H9 (cell line): ENCODE results near the gene IVL. TPM values are rescaled to one million over a fixed set of nuclear protein-coding genes. Genes with fewer than 3 reads are reported as not detected.

ENCODE experiments used
- DNase-seq: peaks from one replicate; pipeline ENCODE4 v3.0.0-alpha.2; 2017
- H2AFZ ChIP-seq: one replicate; pipeline ENCODE4 v1.6.1; 2013; ENCODE audit warnings: mild to moderate bottlenecking, low read length, control low read depth, moderate library complexity
- H2AK5ac ChIP-seq: 2 replicates; pipeline ENCODE4 v1.6.1; 2013; ENCODE audit warnings: low read length, control low read depth, mixed read lengths; ENCODE audit not compliant: insufficient read length
- H2BK120ac ChIP-seq: one replicate; pipeline ENCODE4 v1.6.1; 2013; ENCODE audit warnings: low read depth, mild to moderate bottlenecking, low read length, control low read depth, inconsistent platforms; ENCODE audit not compliant: poor library complexity, severe bottlenecking
- H2BK12ac ChIP-seq: 2 replicates; pipeline ENCODE4 v1.6.1; 2013; ENCODE audit warnings: low read length, control low read depth, mixed read lengths, low read depth; ENCODE audit not compliant: insufficient read length
- H2BK15ac ChIP-seq: 2 replicates; pipeline ENCODE4 v1.6.1; 2013; ENCODE audit warnings: low read depth, low read length, control low read depth
- H2BK20ac ChIP-seq: one replicate; pipeline ENCODE4 v1.6.1; 2013; ENCODE audit warnings: low read depth, mild to moderate bottlenecking, low read length, control low read depth, inconsistent platforms; ENCODE audit not compliant: poor library complexity, severe bottlenecking
- H2BK5ac ChIP-seq: 2 replicates; pipeline ENCODE4 v1.6.1; 2013; ENCODE audit warnings: low read length, control low read depth, mixed read lengths; ENCODE audit not compliant: insufficient read length
- H3K14ac ChIP-seq: 2 replicates; pipeline ENCODE4 v1.6.1; 2013; ENCODE audit warnings: low read length, control low read depth; ENCODE audit not compliant: insufficient read depth
- H3K18ac ChIP-seq: 2 replicates; pipeline ENCODE4 v1.6.1; 2013; ENCODE audit warnings: low read depth, mild to moderate bottlenecking, mixed read lengths, low read length, control low read depth; ENCODE audit not compliant: insufficient read length
- H3K23ac ChIP-seq: 2 replicates; pipeline ENCODE4 v1.6.1; 2013; ENCODE audit warnings: low read length, control low read depth, mixed read lengths, low read depth; ENCODE audit not compliant: insufficient read length
- H3K23me2 ChIP-seq: 2 replicates; pipeline ENCODE4 v1.6.1; 2013; ENCODE audit warnings: low read depth, mild to moderate bottlenecking, mixed read lengths, low read length, control low read depth; ENCODE audit not compliant: insufficient read length, poor library complexity, severe bottlenecking
- H3K27ac ChIP-seq: 2 replicates; pipeline ENCODE4 v1.5.1; 2013; ENCODE audit warnings: low read length, control low read depth, mixed read lengths, low read depth; ENCODE audit not compliant: insufficient read length
- H3K27me3 ChIP-seq: 2 replicates; pipeline ENCODE4 v1.6.1; 2013; ENCODE audit warnings: low read length, control low read depth, inconsistent platforms; ENCODE audit not compliant: insufficient read depth
- H3K4ac ChIP-seq: 2 replicates; pipeline ENCODE4 v1.6.1; 2013; ENCODE audit warnings: low read depth, mild to moderate bottlenecking, control low read depth, inconsistent platforms, low read length, moderate library complexity
- H3K4me1 ChIP-seq: 2 replicates; pipeline ENCODE4 v1.6.1; 2013; ENCODE audit warnings: low read length, control low read depth, inconsistent platforms; ENCODE audit not compliant: insufficient read depth
- H3K4me2 ChIP-seq: 2 replicates; pipeline ENCODE4 v1.6.1; 2013; ENCODE audit warnings: low read length, control low read depth, mixed read lengths; ENCODE audit not compliant: insufficient read length, insufficient read depth
- H3K56ac ChIP-seq: 2 replicates; pipeline ENCODE4 v1.6.1; 2013; ENCODE audit warnings: low read depth, mild to moderate bottlenecking, mixed read lengths, low read length, control low read depth; ENCODE audit not compliant: insufficient read length
- H3K79me1 ChIP-seq: 2 replicates; pipeline ENCODE4 v1.6.1; 2013; ENCODE audit warnings: low read depth, mild to moderate bottlenecking, moderate library complexity, low read length, control low read depth, inconsistent platforms; ENCODE audit not compliant: insufficient read depth, poor library complexity, severe bottlenecking
- H3K79me2 ChIP-seq: 2 replicates; pipeline ENCODE4 v1.6.1; 2013; ENCODE audit warnings: low read length, control low read depth, inconsistent platforms; ENCODE audit not compliant: insufficient read depth
- H3K9ac ChIP-seq: 2 replicates; pipeline ENCODE4 v1.6.1; 2013; ENCODE audit warnings: low read length, control low read depth, mixed read lengths; ENCODE audit not compliant: insufficient read length; ENCODE audit errors: extremely low read depth
- H3K9me3 ChIP-seq: one replicate; pipeline ENCODE4 v1.6.1; 2013; ENCODE audit warnings: low read depth, low read length, inconsistent platforms; ENCODE audit not compliant: control insufficient read depth
- H3T11ph ChIP-seq: one replicate; pipeline ENCODE4 v1.6.1; 2013; ENCODE audit warnings: mild to moderate bottlenecking, low read length, control low read depth, inconsistent platforms
- H4K20me1 ChIP-seq: one replicate; pipeline ENCODE4 v1.6.1; 2013; ENCODE audit not compliant: control insufficient read depth, insufficient read length, insufficient read depth
- H4K5ac ChIP-seq: 2 replicates; pipeline ENCODE4 v1.6.1; 2013; ENCODE audit warnings: low read depth, mild to moderate bottlenecking, mixed read lengths, low read length, control low read depth; ENCODE audit not compliant: insufficient read length
- H4K8ac ChIP-seq: replicated peaks from 2 replicates; pipeline ENCODE4 v1.6.1; 2013; ENCODE audit warnings: low read length, control low read depth, mixed read lengths, low read depth; ENCODE audit not compliant: insufficient read length
- H4K91ac ChIP-seq: 2 replicates; pipeline ENCODE4 v1.6.1; 2013; ENCODE audit warnings: low read depth, mild to moderate bottlenecking, moderate library complexity, mixed read lengths, low read length, control low read depth; ENCODE audit not compliant: insufficient read length
- H3K27ac Mint-ChIP-seq, 3 experiments: 2 replicates in 2 of 3; 3 replicates in 1 of 3; pipeline ENCODE4 v1.8.0; 2020 to 2021; ENCODE audit warnings: mixed read lengths in 3 of 3, mild to moderate bottlenecking in 1 of 3, moderate library complexity in 1 of 3
- H3K27me3 Mint-ChIP-seq: 2 replicates; pipeline ENCODE4 v1.8.0; 2021; ENCODE audit warnings: low read depth, mild to moderate bottlenecking, moderate library complexity, mixed read lengths
- H3K36me3 Mint-ChIP-seq, 3 experiments: 2 replicates in 2 of 3; 3 replicates in 1 of 3; pipeline ENCODE4 v1.8.0; 2020 to 2021; ENCODE audit warnings: low read depth in 3 of 3, mixed read lengths in 3 of 3; ENCODE audit not compliant: insufficient read depth in 1 of 3
- H3K4me1 Mint-ChIP-seq, 2 experiments: 2 replicates each; pipeline ENCODE4 v1.8.0; 2020; ENCODE audit warnings: mixed read lengths in 2 of 2
- H3K4me3 Mint-ChIP-seq, 2 experiments: 2 replicates in 1 of 2; 3 replicates in 1 of 2; pipeline ENCODE4 v1.8.0; 2020 to 2021; ENCODE audit warnings: mild to moderate bottlenecking in 2 of 2, mixed read lengths in 2 of 2, moderate library complexity in 1 of 2
- H3K9me3 Mint-ChIP-seq, 2 experiments: 2 replicates in 1 of 2; 3 replicates in 1 of 2; pipeline ENCODE4 v1.8.0; 2020; ENCODE audit warnings: mild to moderate bottlenecking in 2 of 2, mixed read lengths in 2 of 2, moderate library complexity in 1 of 2
- total RNA-seq: library from RNA; stranded (reverse); gene quantifications from 2 replicates; pipeline ENCODE4 v1.2.1, GENCODE V29; 2021
- TF ChIP-seq, protein P1 (sequence below): fragments of 200-600 bp; sonication (generic); conservative IDR thresholded peaks from 3 replicates; pipeline ENCODE4 v1.8.0; 2021; ENCODE audit warnings: antibody characterized with exemption, mild to moderate bottlenecking

The IVL gene
- total RNA-seq, 1 experiment from 2014 or later: not detected

DNA sequence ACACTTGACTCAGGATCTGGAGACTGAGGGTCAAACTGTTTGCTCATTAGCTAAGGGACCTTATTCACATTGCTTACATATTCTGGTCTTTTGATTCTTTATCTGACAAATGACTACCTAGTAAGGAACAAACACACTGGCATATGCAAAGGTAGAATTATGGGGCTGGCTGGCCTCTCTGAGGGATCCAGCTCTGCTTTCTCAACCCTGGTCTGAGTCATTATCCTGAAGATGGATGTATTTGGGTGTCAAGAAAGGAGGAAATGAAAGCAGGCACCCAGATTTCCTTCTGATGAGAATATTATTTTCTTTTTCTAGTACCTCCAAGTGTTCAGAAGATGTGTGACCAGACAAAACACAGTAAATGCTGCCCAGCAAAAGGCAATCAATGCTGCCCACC lies 24.3 kb upstream of the IVL start:
- H3K27me3 Mint-ChIP-seq: peaks cover 2% of the 10 kb centered on the region
- TF ChIP-seq, protein P1, sequence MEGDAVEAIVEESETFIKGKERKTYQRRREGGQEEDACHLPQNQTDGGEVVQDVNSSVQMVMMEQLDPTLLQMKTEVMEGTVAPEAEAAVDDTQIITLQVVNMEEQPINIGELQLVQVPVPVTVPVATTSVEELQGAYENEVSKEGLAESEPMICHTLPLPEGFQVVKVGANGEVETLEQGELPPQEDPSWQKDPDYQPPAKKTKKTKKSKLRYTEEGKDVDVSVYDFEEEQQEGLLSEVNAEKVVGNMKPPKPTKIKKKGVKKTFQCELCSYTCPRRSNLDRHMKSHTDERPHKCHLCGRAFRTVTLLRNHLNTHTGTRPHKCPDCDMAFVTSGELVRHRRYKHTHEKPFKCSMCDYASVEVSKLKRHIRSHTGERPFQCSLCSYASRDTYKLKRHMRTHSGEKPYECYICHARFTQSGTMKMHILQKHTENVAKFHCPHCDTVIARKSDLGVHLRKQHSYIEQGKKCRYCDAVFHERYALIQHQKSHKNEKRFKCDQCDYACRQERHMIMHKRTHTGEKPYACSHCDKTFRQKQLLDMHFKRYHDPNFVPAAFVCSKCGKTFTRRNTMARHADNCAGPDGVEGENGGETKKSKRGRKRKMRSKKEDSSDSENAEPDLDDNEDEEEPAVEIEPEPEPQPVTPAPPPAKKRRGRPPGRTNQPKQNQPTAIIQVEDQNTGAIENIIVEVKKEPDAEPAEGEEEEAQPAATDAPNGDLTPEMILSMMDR: no peak
- Histone ChIP-seq H2BK120ac (no peak overlapping the region), H2BK15ac (no peak overlapping the region), H2BK5ac (no peak overlapping the region), H3K18ac (no peak overlapping the region), H4K91ac (no peak overlapping the region), H3K79me1 (no peaks in the 10 kb centered on the region), H3K4me2 (no peak overlapping the region), H4K5ac (no peak overlapping the region), H3K56ac (no peak overlapping the region), H3K4me1 (no peaks in the 10 kb centered on the region), H4K20me1 (no peaks in the 10 kb centered on the region), H3K79me2 (no peaks in the 10 kb centered on the region), H3K27me3 (no peaks in the 10 kb centered on the region), H2AK5ac (no peak overlapping the region), H3K14ac (no peak overlapping the region), H3T11ph (no peak overlapping the region), H3K9ac (no peak overlapping the region), H2BK20ac (no peak overlapping the region), H2BK12ac (no peak overlapping the region), H3K27ac (no peak overlapping the region), H3K4ac (no peak overlapping the region), H3K23ac (no peak overlapping the region), H4K8ac (no peak overlapping the region), H3K23me2 (no peaks in the 10 kb centered on the region), H3K9me3 (no peaks in the 10 kb centered on the region), H2AFZ (no peak overlapping the region)
- no peak overlapping the region for H3K4me3 Mint-ChIP-seq
- DNase-seq: no peak
- H3K9me3 Mint-ChIP-seq: peaks cover 86 to 89% of the 10 kb centered on the region in 2 experiments
- no peaks in the 10 kb centered on the region for H3K4me1 Mint-ChIP-seq
- peaks cover 0 to 24% (median 5%) of the 10 kb centered on the region in 3 experiments; a peak in 4 of 7 replicates for H3K36me3 Mint-ChIP-seq
- H3K27ac Mint-ChIP-seq: no peak overlapping the region
